Measurements from ENCODE around the gene ZBTB34. TPM values are rescaled to one million over a fixed set of nuclear protein-coding genes. Genes with fewer than 3 reads are reported as not detected.

ZBTB34 gene
- total RNA-seq, 2 experiments from 2014 or later = 4.6 to 4.7 TPM

GRCh38 chr9:126886034-126886822 is 25.8 kb downstream of the ZBTB34 start:
- intact Hi-C loops (cut with micrococcal nuclease) = no loop called here
- no peaks in the 10 kb centered on the region for H3K9me3 Mint-ChIP-seq
- no peak for DNase-seq
- CTCF ChIA-PET = no interaction called here
- POLR2A ChIA-PET = no interaction called here
- ATAC-seq = no peak
- no peaks in the 10 kb centered on the region for H3K4me1 Mint-ChIP-seq (ENCODE audit: low read depth)
- H3K36me3 Mint-ChIP-seq (ENCODE audit: low read depth) = no peaks in the 10 kb centered on the region
- no peaks in the 10 kb centered on the region for H3K27me3 Mint-ChIP-seq
- no peak overlapping the region for H3K27ac Mint-ChIP-seq
- TF ChIP-seq, protein P1, sequence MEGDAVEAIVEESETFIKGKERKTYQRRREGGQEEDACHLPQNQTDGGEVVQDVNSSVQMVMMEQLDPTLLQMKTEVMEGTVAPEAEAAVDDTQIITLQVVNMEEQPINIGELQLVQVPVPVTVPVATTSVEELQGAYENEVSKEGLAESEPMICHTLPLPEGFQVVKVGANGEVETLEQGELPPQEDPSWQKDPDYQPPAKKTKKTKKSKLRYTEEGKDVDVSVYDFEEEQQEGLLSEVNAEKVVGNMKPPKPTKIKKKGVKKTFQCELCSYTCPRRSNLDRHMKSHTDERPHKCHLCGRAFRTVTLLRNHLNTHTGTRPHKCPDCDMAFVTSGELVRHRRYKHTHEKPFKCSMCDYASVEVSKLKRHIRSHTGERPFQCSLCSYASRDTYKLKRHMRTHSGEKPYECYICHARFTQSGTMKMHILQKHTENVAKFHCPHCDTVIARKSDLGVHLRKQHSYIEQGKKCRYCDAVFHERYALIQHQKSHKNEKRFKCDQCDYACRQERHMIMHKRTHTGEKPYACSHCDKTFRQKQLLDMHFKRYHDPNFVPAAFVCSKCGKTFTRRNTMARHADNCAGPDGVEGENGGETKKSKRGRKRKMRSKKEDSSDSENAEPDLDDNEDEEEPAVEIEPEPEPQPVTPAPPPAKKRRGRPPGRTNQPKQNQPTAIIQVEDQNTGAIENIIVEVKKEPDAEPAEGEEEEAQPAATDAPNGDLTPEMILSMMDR (IDR thresholded peaks at IDR 0.05) = no peak
- H3K4me3 Mint-ChIP-seq = no peak overlapping the region

- Mint-ChIP-seq H3K27ac (no peak overlapping the region), H3K4me3 (no peak overlapping the region), H3K9me3 (no peaks in the 10 kb centered on the region), H3K36me3 (ENCODE audit: low read depth) (no peaks in the 10 kb centered on the region), H3K27me3 (no peaks in the 10 kb centered on the region), H3K4me1 (ENCODE audit: low read depth) (no peaks in the 10 kb centered on the region)
- ATAC-seq (no peak), DNase-seq (no peak)
- POLR2A ChIA-PET = no interaction called here
- intact Hi-C loops (cut with micrococcal nuclease) = no loop called here
- TF ChIP-seq, protein P1 (IDR thresholded peaks at IDR 0.05) = no peak
- CTCF ChIA-PET = no interaction called here
These were observed 26.5 kb downstream of the ZBTB34 start for GRCh38 chr9:126886897-126887296.

DNA sequence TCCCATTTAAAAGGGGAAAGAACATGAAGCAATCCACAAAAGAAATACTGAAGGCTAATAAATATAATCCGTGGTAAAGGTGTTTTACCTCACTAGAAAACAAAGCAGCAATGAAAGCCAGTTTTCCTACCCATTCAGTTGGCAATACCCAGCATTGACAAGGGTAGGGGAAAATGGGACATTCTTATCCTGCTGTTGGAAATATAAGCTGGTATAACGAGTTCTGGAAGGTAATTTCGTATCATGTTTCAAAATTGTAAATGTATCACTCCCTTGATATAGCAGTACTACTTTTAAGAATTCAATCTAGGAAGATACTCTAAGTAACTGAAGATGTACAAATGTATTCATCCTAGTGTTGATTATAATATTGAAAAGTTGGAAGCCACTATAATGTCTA is 31.2 kb downstream of the ZBTB34 start:
- ATAC-seq = no peak
- TF ChIP-seq, protein P1 (IDR thresholded peaks at IDR 0.05) = no peak
- ChIA-PET POLR2A (no interaction called here), CTCF (no interaction called here)
- intact Hi-C loops (cut with micrococcal nuclease) = no loop called here
- Mint-ChIP-seq H3K27ac (no peak overlapping the region), H3K36me3 (ENCODE audit: low read depth) (no peaks in the 10 kb centered on the region), H3K4me3 (no peak overlapping the region), H3K4me1 (ENCODE audit: low read depth) (peaks cover 5% of the 10 kb centered on the region), H3K27me3 (peaks cover 3% of the 10 kb centered on the region), H3K9me3 (no peaks in the 10 kb centered on the region)
- DNase-seq = no peak

DNA sequence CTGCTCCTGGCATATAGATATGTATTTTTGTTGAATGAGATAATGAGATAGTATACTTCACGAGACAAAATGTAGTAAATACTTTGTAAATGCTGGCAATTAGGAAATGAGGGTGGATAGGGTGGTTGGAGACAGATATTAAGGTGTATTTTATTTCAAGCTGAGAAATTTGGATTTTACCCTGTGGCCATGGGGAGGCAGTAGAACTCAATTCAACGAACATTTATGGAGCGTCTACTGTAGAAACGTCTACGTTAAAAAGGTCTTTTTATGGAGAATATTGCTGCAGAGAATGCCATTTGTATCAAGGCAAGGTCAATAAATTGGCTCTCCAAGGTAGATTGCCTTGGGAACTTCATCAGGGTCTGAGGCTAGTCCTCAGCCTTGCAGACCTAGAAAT is 32.6 kb downstream of the ZBTB34 start:
- ATAC-seq (no peak), DNase-seq (peak; percentile 17)
- intact Hi-C loops (cut with micrococcal nuclease) = no loop called here
- POLR2A ChIA-PET = interaction anchor here (0.5 kb wide), 1 partner anchor 301 kb away, joined by 3 read pairs; no protein-coding TSS in a partner anchor
- no peaks in the 10 kb centered on the region for H3K9me3 Mint-ChIP-seq
- H3K36me3 Mint-ChIP-seq (ENCODE audit: low read depth) = no peaks in the 10 kb centered on the region
- H3K27me3 Mint-ChIP-seq = peaks cover 9% of the 10 kb centered on the region
- no peak overlapping the region for H3K4me3 Mint-ChIP-seq
- no peak overlapping the region for H3K27ac Mint-ChIP-seq
- TF ChIP-seq, protein P1 (IDR thresholded peaks at IDR 0.05) = no peak
- CTCF ChIA-PET = interaction anchor here (0.9 to 1.2 kb wide), 2 partner anchors 21 to 273 kb away, joined by 3 read pairs; partner anchors contain the start of gene RALGPS1
- H3K4me1 Mint-ChIP-seq (ENCODE audit: low read depth) = peaks cover 5% of the 10 kb centered on the region

- TF ChIP-seq, protein P1 (IDR thresholded peaks at IDR 0.05) = no peak
- Mint-ChIP-seq H3K4me1 (ENCODE audit: low read depth) (peaks cover 5% of the 10 kb centered on the region), H3K4me3 (no peak overlapping the region), H3K9me3 (no peaks in the 10 kb centered on the region), H3K27me3 (peaks cover 9% of the 10 kb centered on the region), H3K36me3 (ENCODE audit: low read depth) (no peaks in the 10 kb centered on the region), H3K27ac (no peak overlapping the region)
- ATAC-seq = peak; percentile 55
- DNase-seq = peak; percentile 20
- CTCF ChIA-PET = interaction anchor here (0.8 to 1.1 kb wide), 2 partner anchors 15 to 20 kb away, joined by 3 read pairs; partner anchors contain the start of gene RALGPS1
- intact Hi-C loops (cut with micrococcal nuclease) = no loop called here
- POLR2A ChIA-PET = no interaction called here
These were observed 33.7 kb downstream of the ZBTB34 start for GRCh38 chr9:126894052-126894603.
